GM19328 (cell line): ENCODE measurements around the gene CCDC181.
"Not testable (repeated sequence)": the region's sequence is repeated elsewhere in the genome, so short reads cannot be mapped to it uniquely, and the experiment has no call there.

Experiments
- ATAC-seq: cut with Tn5 transposase; IDR thresholded peaks from one replicate; pipeline ENCODE4 v1.9.1; 2021; ENCODE audit warnings: mild to moderate bottlenecking, moderate library complexity; ENCODE audit not compliant: unreplicated experiment

Gene CCDC181

DNA sequence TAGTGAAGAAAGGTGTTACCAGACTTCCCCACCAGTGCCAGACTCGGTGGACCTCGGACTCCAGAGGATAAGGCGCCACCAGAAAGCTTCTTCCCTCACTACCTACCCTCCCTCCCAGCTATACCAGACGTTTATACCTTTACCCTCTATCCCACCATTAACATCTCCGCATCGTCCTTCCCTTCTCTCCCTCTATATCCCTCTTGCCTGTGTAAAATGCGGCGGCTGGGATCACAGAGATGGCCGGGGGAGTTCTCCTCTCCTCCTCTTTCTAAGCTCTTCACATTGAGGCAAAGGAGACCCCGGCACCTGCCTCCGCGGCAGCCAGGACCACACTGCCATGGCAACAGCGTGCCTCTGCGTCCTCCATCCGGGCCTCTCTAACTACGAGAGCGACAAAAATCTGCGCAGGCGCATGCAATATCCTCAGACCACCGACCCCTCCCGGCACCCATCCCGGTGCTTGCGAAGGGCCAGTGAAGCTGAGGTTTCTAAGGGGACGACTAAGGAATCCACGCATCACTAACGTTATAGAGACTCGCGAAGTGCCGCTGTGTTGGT is at the start of gene CCDC181:
Gene CCDC181, minus strand, starts transcription at position 394 of the 561 bp plus-strand sequence. CDS start 2,547 bp downstream, outside the sequence.
- ATAC-seq = no peak

DNA sequence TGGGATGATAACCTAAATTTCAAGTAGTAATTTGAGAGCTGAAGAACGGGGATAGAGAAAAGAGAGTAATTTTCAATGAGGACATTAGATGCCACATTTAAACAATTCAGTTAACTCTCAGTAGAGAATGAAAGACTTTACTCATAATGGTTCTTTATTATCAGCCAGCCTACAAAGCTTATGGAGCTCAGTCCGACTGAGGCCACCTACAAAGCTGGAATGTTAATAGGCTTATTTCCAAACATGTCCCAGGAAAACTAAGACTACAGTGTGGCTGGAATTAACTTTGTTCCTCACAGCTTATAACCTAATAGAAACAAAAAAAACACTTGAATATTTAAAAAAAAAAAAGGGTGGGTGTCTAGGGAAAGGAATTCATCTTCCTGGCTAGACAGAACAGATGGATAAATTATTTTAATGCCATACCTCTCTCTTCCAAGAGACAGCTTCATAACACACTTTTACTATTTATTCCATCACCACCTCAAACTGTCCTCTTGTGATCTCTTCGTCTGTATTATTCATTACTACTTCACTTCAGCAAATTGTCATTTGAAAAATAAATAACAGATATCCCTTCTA is 48.6 kb upstream of the CCDC181 start:
- no peak for ATAC-seq

DNA sequence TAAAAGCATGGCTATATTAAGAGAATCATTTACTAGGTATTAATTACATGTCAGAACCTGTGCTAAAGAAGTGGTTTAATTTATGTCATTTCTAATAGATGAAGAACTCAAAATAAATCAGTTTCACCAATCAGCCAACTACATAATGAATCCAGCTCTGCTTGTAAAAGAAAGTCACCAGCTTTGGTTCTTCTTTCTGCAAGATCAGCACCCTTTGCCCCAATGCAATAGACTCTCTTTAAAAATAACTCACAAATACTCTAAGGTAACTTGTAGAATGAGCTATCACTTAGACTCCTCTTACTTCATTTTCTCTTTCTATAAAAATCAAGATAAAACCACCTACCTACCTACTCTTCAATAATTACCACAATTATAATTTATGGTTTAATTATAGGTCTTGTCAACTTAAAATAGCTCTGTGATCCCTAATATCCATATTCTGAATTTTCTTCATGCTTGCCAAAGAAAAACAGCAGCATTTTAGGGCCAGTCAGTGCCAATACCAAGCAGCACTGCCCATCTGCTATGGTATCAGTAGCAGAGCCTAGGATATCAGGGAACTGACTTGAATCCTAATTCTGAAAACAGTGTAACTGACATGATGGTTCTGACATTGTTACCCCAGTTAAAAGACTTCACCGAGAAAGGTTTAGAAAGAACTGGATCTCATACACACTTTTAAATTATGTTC is 47.2 kb upstream of the CCDC181 start:
- no peak for ATAC-seq

DNA sequence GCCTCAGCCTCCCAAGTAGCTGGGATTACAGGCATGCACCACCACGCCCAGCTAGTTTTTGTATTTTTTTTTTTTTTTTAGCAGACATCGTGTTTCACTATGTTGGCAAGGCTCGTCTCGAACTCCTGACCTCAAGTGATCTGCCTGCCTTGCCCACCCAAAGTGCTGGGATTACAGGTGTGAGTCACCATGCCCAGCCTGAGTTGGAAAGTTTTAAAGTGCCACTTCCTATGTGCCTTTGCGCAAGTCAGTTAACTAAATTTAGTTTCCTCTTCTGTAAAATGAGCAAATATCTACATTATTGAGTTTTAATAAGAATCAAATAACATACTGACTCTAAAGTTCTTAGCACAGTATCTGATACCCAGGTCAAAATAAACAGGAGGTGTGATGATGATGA is 46.1 kb upstream of the CCDC181 start:
- no peak for ATAC-seq

DNA sequence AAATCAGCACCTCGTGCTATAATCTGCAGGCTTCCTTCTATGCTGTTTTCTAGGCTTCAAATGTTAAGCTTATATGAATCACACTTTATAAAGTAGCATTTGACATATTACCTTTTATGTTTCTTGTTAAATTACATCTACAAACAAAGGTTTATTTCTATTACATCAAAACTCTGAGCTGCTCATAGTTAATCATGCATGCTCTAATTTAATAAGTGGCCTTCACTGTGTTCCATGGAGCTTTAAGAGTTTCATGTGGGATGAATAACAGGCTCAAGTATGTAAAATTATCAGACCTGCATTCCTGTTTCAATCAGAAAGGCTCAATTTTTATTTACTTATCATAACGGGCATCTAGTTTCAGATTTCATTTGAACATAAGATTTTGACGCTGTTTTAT is 45.5 kb upstream of the CCDC181 start:
- ATAC-seq = no peak

DNA sequence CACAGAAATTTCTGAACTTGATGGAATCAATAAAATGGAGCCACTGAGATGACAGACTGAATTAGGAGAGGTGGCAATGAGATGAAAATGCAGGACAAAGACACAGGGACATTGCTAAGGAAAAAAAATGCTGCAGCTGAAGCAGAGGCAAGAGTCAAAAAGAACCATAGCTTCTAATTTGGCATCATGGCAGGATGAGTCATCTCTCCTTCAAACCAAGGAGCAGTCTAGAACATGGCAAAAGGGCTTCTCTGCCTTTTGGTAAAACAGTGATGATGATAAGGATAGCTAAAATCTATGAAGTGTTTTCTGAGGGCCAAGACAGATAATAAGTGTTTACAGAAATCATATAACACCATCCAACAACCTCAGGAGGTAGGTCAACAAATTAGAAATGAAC is 41.7 kb upstream of the CCDC181 start:
- no peak for ATAC-seq

DNA sequence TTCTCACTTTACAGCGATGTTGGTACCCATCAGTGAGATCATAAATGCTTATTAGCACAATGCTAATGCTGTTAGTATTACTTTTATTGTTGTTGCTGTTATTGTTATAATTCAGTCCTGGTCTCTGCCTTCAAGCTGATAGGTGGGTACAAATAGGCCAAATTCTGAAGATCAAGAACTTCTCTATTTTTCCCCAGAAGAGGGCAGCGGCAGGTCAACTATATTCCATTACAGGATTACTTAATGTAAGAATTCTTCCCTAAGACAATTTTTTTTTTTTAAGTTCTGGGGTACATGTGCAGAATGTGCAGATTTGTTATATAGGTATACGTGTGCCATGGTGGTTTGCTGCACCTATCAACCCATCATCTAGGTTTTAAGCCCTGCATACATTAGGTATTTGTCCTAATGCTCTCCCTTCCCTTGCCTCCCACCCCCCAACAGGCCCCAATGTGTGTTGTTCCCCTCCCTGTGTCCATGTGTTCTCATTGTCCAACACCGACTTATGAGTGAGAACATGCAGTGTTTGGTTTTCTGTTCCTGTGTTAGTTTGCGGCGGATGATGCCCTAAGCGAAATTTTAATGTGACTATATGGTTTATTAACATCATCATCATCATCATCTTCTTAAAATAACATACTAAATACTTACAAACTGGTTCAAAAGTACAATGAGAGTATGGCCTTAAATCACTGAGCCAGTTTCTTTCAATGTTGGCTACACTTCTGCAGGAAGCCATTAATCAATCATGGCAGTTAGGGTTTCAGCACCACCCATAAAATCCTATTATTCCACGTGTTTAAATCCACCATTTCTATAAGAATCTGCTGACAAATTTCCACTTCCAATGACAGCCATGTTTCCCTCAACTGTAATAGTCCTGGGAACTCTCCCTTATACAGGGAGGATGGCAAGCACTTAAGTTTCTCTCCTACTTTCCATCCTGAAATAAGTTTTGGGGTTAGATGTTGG is 39.3 kb upstream of the CCDC181 start:
- no peak for ATAC-seq

DNA sequence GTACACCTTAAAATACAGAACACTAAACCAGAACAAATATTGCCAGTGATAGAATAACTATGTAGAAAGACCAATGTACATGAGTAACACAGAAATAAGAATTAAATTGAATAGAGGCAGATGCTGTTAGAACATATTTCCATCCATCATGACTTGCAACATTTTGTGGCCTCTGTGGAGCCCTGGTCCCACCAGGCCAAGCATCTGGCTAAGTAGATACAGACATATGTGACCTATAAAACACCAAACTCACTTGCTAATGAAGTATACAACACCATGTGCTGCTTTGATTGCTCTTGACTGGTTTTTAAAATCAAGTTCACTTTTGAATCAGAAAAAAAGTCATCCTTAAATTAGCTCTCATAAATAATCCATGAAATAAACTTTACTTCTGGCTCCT is 38.0 kb upstream of the CCDC181 start:
- no peak for ATAC-seq

DNA sequence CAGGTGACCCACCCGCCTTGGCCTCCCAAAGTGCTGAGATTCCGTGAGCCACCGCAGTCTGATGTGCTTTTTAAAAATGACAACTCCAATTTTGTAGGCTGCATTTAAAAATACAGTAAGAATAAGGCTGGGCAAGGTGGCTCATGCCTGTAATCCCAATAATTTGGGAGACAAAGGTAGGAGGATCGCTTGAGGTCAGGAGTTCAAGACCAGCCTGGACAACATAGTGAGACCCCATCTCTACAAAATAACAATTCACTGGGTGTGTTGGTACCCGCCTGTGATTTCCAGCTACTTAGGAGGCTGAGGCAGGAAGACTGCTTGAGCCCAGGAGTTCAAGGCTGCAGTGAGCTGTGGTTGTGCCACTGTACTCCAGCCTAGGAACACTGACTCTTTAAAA is 35.1 kb upstream of the CCDC181 start:
- no peak for ATAC-seq

DNA sequence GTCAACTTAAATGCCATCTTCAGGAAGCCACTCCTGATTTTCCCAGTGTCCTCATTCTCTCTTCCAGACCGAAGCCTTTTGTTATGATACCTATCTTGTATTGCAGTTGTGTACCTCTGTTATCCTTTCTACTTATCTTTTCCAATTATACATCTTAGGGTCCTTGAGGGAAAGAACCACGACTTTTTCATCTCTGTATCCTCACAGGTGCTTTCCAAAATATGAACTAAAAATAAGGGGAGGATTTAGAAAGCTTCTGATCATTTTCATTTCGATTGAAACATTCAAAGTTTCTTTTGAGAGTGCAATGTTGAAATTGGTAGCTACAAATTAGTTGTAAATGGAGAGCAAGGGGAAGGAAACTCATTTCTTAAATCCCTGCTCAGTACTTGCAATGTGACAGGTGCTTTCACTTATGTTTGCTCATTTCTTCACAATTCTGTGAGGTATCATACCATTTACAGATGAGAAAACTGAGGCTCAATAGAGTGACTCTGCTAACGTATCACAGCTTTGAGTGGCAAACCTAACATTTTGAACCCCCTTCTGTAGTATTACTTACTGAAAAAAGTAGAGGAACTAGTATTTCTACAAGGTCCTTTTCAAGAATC is 34.2 kb upstream of the CCDC181 start:
- no peak for ATAC-seq

- ATAC-seq = no peak
These were observed 33.0 kb upstream of the CCDC181 start for GRCh38 chr1:169460191-169460833.

- no peak for ATAC-seq
These were observed 30.2 kb upstream of the CCDC181 start for GRCh38 chr1:169457443-169457842.

GRCh38 chr1:169456029-169456428 is 28.8 kb upstream of the CCDC181 start:
- ATAC-seq = no peak

DNA sequence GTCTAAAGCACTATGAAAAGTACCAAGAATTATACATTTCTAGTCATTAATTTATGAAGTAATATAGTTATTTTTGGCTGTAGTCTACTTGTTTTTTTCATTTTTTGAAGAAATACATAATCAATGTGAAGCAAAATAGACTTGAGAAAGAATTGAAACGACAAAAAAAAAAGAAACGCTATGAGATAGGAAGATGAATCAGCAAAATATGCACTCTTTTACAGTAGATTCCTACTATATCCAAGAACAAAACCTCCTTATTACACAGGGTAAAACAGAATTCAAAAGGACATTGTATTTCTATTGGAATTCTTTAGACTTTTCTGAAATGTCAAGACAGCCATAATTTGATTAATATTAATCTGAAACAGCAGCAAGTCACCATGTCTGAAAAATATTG is 25.6 kb upstream of the CCDC181 start:
- no peak for ATAC-seq

DNA sequence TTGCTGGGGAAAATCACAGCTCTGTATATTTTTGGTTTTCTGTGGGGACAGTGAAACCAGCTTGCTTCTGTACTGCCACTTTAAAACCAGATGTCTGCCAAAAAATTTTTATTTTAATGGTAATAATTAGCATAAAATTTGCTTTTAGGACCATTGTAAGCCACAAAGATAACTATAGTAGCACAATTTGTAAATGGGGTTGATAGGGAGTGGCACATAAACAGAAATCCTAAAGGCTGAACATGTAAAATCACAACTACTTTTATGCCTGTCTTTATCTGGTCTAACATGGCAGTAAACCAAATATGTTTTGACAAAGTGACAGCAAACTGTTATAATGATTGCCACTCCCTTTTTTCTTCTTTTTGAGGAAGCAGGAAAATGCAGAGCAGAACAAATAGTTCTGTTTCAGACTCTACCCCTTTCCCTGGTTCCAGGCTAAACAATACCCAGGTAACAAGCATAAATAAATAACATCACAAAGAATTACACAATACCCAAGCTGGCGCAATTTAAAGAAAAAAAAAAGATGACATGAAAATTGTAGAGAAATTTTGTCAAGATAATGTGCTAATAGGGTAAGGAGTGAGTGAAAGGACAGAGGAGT is 24.0 kb upstream of the CCDC181 start:
- no peak for ATAC-seq

DNA sequence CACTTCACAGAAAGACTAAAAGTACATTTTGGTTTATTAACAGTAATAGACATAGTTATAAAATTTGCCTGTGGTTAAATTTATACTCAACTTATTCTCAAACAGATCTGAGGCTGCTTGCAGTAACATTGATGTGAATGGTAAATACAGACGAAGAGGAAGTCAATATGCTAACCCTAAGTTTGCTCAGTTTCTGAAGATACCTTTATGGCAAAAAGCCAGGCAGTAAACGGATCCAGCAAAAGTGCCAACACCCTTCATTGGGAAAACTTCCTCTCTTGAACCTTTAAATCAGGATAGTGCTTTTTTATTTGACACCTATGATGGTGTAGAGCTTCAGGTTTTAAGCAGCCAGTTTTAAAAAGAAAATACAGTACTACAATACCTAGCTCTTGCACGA is 16.6 kb upstream of the CCDC181 start:
- ATAC-seq = no peak

GRCh38 chr1:169426174-169426705 is 1.0 kb downstream of the CCDC181 start:
- ATAC-seq = no peak

DNA sequence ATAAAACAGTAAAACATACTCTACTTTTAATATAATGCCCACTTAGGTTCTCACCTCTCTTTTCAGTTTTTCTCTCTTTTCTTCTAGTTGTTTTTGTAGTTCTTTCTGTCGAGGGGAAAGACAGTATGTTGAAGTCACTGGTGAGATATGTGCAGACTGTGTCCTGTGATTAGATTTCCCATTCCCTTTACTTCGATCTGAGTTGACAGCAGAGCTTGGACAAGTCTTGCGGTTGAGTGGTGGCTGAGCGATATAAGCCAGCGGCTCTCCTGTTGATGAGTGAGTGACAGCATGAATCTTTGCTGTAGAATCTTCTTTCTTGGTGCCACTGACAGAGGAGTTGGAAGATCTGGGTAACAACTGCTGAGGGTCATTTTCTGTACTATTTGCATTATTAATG is 6.0 kb downstream of the CCDC181 start:
- no peak for ATAC-seq

- no peak for ATAC-seq
These were observed 12.3 kb downstream of the CCDC181 start for GRCh38 chr1:169414952-169415351.

GRCh38 chr1:169408340-169408739 is 18.9 kb downstream of the CCDC181 start:
- not testable (repeated sequence) for ATAC-seq
